KG1 (cell line): Measurements from ENCODE around the gene GOLGA6A.
"Not testable (repeated sequence)": the region's sequence is repeated elsewhere in the genome, so short reads cannot be mapped to it uniquely, and the experiment has no call there.

ENCODE experiments used
- DNase-seq: peaks from one replicate; lab custom pipeline; 2025; lab: John Stamatoyannopoulos, UW

The GOLGA6A gene

DNA sequence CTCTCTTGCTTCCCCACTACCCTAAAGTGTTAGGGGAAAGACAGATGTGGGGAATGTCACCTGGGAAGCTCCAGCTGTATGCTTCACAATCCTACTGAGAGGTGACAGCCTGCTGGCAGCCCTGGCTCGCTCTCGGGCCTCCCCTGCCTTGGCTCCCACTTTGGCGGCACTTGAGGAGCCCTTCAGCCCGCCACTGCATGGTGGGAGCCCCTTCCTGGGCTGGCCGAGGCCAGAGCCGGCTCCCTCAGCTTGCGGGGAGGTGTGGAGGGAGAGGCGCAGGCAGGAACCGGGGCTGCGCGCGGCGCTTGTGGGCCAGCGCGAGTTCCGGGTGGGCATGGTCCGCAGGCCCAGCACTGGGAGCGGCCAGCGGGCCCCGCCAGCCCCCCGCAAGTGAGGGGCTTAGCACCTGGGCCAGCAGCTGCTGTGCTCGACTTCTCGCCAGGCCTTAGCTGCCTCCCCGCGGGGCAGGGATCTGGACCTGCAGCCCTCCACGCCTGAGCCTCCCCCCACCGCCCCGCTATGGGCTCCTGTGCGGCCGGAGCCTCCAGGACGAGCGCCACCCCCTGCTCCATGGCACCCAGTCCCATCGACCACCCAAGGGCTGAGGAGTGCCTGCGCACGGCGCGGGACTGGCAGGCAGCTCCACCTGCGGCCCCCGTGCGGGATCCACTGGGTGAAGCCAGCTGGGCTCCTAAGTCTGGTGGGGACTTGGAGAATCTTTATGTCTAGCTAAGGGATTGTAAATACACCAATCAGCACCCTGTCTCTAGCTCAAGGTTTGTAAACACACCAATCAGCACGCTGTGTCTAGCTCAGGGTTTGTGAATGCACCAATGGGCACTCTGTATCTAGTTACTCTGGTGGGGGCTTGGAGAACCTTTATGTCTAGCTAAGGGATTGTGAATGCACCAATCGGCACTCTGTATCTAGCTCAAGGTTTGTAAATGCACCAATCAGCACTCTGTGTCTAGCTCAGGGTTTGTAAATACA lies 29.8 kb downstream of the GOLGA6A start:
- not testable (repeated sequence) for DNase-seq

DNA sequence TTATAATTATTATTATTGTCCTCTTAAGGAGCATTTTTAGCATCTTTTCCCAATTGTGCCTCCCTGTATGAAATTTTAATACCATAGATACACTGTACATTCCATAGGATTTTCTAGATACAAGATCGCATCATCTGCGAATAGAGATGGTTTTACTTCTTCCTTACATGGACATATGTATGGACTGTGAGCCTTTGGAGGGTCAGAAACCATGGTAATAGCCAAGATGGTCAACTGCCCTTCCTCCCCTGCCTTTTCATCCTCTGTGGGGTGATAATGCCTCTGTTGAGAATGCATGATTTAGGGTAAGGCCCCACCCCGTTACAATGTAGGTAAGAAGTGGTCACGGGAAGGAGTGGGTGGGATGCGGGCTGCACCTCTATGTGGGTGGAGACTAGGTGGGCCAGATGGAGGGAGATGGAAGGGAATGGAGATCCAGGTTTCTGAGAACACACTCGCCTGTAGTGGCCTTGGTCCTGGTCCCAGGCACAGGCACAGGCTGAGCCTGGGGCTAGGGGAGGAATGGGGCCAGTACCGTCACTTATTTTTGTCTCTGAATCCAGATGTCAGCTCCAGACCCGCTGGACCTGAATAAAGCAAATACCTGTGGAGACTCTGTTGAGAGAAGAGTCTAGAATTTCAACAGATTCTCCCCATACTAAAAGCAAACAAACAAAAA lies 31.7 kb downstream of the GOLGA6A start:
- no peak for DNase-seq

DNA sequence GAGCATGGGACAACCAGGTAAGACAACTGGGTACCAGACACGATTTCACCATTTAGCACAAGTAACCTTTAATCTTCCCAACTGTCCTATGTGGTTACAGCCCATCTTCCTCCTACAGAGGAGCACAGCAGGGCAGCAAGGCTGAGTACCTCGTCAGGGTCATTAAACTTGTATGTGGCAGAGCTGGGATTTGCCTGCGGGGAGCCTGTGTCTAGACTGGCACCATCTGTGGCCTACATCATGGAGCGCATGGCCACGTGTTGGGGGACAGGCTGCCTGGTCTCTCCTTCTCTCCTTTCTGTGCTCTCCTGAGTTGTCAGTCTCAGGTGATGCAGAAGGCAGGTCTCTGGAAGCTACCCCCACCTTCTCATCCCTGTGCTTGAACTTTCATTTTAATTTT lies 32.2 kb downstream of the GOLGA6A start:
- no peak for DNase-seq

DNA sequence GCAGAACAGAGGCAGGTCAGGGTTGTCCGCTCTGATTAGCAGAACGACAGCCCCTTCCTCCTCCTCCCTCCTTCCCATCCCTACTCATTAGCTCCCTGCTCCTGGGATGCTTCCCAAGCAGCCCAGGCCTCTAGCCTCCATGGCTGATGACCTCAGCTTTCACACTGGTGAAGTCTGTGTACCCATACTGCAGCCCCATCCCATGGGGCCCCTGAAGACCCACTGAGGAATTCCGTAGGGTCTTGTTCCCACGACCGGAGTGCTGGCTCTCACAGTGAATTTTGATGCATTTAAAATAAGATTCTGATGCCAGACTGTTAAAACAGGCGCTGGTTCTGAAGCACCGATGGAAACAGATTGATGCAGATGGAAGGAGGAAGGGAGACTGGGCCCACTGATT lies 36.1 kb downstream of the GOLGA6A start:
- DNase-seq: no peak

DNA sequence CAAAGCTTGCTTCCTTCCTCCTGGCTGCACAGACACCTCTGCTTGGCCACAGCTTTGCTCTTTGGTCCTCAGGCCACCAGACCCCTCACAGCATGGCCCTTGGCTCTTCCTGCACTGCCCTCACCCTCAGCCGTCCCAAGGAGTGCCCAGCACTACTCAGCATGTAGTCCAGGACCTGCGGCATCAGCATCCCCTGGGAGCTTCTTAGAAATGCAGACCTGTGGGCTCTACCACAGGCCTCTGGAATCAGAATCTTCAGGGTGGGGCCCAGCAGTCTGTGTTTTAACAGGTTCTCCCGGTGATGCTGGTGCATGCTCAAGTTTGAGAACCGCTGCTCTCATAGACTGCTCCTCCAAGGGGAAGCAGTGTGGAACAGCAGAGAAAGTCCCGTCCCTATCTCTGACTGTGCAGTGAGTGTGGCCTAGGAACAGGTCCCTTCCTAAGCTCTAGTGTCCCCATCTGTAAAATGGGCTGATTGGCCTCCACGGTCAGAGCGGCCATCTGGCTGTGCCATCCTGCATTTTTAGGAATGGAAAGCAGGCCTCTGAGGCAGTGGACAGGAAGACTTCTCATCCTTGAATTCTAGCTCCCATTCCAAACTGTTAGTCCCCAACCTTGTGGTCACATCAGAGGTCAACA lies 36.6 kb downstream of the GOLGA6A start:
- DNase-seq: no peak

DNA sequence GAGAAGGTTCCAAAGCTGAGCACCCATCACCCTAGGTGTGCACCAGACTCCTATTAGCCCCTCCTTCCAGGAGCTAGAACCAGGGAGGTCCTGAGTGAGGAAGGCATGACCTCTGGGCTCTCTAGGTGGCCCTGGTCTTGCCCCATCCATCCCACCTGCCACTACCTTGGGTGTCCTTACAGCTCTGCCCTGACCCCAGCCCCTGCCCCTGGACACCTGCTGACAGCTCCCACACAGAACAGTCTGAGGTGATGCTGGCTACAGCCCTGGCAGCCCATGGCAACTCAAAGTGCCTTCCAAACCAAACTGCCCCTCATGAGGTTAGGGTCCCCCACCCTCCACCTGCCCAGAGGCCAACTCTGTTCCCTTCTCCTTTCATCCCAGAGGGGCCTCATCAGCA lies 37.2 kb downstream of the GOLGA6A start:
- DNase-seq: no peak

DNA sequence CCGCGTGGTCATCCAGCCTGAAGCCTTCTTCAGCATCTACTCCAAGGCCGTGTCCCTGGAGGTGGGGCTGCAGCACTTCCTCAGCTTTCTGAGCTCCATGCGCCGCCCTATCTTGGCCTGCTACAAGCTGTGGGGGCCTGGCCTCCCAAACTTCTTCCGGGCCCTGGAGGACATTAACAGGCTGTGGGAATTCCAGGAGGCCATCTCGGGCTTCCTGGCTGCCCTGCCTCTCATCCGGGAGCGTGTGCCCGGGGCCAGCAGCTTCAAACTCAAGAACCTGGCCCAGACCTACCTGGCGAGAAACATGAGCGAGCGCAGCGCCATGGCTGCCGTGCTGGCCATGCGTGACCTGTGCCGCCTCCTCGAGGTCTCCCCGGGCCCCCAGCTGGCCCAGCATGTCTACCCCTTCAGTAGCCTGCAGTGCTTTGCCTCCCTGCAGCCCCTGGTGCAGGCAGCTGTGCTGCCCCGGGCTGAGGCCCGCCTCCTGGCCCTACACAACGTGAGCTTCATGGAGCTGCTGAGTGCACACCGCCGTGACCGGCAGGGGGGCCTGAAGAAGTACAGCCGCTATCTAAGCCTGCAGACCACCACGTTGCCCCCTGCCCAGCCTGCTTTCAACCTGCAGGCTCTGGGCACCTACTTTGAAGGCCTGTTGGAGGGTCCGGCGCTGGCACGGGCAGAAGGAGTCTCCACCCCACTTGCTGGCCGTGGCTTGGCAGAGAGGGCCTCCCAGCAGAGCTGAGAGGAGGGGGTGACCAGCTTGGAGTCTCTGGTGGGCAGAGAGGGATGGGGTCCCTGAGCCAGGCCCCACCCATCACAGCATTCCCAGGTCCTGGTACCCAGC lies 37.9 kb downstream of the GOLGA6A start:
- DNase-seq: no peak

DNA sequence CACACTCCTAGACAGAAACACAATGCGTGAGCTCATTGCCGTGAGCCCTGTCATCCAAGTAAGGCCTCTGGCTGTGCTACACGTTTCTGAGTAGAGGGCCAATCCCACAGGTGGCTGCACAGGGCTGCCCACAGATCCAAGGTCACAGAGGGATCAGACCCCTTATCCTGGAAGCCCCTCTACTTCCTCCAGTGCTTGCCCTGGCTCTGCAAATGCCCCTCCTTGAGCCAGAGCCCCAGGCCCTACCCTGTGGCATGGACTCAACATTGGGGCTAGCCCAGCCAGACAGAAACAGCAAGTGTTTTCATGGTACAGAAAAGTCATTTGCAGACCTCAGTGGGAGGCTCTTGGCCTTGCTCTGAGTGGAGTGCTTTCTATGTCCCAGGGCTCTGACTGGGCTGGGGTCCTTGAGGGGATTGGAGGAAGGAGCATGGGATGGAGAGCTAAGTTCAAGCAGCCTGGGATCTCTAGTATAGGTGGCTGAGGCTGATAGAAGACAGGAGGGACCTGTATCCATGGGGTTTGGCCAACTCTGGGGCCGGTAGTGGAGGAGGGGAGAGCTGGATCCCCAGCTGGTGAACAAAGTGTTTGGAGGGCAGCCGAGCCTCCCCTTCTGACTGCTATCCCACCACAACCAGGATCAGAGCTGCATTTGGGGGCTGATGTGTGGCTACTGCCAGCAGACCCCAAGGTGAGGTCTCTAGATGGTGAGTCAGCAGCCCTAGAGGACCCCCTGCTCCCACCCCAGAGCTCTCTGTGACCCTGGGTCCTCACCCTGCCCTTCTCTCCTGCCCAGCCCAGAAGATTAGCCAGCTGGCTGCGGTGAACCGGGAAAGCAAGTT lies 38.7 kb downstream of the GOLGA6A start:
- no peak for DNase-seq

DNA sequence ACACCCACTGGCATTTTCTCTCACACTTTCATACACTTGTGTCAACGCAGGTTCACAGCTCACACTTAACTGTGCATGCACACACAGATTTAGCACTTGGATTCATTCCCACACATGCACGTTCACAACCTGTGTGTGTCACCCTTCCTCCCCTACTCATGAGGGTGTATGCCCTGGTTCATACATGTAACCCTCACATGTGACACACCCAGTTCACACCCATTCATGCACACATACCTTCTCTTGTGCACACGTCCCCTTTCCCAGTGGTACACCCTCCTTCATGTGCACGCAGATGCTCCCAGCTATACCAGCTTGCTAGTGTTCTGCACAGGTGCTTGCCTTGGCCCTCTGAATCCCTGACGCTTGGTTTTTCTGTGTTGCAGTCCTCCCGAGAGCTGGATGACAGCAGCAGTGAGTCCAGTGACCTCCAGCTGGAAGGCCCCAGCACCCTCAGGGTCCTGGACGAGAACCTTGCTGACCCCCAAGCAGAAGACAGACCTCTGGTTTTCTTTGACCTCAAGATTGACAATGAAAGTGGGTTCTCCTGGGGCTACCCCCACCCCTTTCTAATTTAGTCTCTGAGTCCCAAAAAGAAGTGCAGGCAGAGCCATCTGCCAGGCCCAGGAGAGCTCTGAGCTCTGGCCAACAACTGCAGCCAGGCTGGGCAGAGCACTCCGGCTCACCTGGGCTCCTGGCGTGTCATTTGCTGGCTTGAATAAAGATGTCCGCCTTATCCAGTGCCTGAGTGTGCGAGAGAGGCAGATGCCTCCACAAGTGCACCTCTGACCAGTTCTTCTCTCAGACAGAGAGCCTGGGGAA lies 39.5 kb downstream of the GOLGA6A start:
- no peak for DNase-seq

DNA sequence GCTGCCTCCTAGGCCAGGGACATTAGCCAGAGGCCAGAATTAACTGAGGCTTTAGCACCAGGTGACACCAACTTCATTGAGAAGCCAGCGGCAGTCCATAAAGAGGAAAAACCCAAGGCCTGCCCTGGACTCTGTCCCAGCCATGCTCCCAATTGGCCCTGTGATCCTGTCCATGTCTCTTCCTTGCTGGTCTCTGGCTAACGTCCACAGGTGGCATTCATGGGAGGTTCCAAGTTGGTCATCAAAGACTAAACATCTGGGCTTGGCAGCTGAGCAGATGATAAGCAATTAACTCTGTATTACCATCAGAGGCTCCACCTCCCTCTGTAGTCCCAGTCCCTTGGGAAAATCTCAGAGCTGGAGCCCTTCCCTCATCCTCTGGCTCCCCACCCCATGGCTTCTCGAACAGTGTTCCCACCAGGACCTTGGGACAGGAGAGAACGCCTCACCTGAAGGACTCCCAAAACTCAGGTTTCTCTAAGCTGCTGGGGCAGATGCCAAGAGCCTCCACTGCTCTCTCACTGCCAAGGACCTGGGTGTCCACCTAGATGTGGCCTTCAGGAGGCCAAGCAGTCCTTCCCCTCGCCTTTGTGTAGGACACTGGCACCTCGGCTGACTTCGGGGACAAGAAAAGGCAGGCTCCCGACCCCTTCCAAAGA lies 40.4 kb downstream of the GOLGA6A start:
- DNase-seq: no peak

DNA sequence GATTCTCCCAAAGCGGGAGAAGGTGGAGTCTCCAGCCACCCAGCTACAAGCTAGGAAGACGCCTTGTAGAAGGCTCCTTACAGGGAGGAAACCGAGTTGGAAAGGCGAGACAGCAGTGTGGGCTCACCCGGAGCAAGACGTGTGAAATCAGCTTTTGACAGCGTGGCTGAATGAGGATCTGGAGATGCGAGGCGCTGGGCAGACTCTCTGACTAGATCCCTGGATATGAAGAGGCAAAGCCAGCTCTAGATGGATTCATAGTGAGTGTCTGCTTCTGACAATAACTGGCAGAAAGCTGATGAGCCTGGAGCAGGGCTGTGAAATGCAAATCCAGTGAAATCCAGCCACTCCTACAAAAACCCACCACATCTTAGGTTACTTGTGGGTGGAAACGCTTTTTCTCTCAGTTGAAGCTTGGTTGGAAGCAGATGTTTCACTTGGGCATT lies 41.0 kb downstream of the GOLGA6A start:
- no peak for DNase-seq

DNA sequence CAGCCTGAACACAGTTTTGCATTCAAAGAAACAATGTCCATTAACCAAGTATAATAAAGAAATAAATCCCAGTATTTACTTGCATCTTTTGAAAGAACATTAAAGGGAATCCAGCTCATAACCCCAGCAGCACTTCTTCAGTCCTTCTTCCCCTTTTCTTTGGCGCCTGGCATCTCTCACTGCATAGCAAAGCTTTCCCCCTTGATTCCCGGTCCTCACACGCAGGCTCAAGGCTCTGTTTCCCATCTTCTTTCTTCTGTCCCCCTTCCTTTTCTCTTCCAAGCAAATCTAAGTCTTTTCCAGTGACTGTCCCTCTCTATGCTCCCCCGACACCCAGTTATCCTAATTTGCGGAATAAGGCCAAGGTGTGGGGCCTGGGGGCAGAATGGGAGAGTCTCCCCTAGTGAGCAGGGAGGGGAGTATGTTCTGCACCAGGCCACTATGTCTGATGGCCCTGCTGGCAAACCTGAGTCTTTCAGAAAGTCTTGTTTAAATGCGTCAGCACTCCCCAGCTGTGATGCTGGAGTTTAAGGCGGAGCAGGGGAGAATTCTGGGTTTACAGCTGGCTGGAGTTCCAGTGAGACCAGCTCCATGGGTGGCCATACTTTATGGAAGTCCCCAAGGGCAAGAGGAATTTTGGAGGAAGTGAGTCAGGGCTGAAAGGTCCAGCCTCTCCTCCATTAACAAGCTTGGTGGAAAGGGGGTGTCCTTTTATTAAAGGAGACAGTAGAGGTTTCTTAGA lies 42.1 kb downstream of the GOLGA6A start:
- no peak for DNase-seq

DNA sequence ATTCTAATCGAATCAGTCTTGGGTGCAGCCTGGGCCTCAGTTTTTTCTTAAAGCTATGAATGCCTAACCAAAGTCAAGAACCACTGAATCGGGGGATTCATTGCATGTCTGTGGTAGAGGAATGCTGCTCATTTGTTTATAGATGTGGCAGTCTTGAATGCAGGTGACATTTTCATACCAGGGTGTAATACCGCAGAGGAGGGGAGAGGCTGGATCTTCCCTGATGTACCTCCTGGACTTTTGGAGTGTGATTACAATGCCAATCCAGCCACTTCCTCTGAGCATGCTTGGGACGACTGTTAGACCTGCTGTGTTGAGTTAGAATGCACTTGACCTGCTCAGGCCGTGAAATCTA lies 42.7 kb downstream of the GOLGA6A start:
- DNase-seq: no peak

DNA sequence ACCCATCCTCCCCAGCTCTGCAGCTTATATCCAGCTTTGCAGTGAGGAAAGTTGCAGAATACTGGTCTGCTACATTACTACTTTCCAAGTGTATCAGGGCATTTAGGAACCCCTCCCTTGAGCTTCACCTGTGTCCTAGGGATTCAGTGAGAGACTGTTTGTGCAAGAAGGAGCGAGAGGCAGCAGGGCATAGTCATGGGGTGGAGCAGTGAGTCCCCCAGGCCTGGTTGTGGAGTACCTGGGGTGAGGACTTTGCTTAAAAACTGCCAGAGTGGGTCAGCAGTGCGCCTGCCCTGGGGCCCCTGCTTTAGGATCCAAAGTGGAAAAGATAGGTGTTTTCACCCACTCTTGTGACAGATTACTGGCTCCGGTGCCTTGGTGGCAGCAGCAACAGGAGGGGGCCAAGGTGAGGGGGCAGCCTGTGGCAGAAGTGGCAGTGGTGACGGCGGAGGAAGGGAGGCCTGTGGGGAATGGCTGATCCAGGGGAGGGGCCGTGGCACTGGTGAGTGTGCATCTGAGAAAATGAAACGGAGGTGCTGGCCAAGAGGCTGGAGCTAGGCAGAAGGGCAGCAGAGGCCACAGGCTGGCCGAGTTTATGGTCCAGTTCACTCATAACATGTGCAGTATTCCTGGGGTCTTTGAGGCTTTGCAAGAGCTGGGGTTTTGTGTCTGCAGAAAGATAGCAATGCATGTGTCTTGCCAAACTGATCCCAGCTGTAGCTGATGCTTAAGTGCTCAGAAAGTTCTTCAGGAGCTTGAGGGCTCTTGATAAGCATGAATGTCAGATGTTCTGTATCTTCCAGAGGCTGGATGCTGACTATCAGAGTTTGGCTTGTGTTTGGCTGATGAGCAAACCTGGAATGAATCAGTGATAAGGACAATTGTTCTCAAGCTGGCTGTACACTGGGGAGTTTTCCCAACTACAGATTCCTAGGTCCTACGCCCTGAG lies 43.4 kb downstream of the GOLGA6A start:
- no peak for DNase-seq

DNA sequence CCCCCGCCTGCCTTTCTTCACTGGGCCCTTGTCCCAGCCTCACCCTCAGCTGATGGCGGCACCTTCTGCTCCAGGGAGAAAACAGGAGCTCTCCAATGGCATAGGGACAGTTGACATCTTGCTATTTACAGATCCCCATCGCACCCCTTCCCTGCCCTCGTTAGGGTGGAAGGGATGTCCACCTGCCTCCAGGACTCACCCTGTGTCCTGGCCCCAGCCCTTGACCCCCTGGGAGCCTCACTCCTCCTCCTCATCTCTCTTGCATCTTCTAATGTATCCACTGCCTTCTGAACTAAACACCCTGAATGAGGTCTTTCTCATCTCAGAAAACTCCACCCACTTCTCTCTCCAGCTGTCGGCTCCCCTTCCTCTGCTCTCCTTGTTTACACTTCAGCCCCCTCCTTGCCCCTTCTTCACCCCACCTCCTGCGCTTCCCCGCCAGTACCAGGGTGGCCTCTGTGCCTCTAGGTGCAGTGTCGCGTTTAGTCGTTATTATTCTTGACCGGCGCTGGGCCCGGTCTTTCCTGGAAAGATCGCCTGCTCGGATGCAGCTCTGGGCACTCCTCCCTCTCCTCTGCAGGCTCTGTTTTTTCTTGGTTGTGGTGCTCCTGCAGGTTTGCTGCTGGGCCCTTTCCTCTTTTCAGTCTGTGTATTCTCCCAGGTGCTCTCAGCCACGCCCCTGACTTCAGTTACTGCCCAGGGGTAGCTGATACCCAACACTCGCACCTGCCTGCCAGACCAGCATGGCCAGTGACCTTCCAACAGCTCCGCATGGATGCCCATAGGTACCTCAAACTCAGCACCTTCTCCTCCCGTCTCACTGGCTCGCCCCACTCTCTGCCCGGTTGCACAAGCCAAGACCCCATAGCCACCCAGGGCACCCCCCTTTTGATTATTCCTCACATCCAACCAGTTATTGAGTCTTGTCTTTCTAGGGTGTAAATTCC lies 44.9 kb downstream of the GOLGA6A start:
- no peak for DNase-seq
